ENCODE results near the gene RPS6KA2.

Gene RPS6KA2

GRCh38 chr6:166627033-166627874 lies at the start of gene RPS6KA2:
RPS6KA2 (minus strand) TSS chr6:166627251; CDS start chr6:166627019, 232 bp downstream.
- TF ChIP-seq CTCF (IDR thresholded peaks at IDR 0.05; ENCODE audit: control insufficient read depth, extremely low read depth, insufficient read depth), result no peak
- peak; percentile 97 for DNase-seq (ENCODE audit: low read depth)
- H3K4me3 ChIP-seq (ENCODE audit: low read depth, low read length), result peak within 1 kb of the TSS; percentile 94

GRCh38 chr6:166676270-166676860 lies 49.3 kb upstream of the RPS6KA2 start:
- no peak for TF ChIP-seq CTCF (IDR thresholded peaks at IDR 0.05; ENCODE audit: control insufficient read depth, extremely low read depth, insufficient read depth)
- H3K4me3 ChIP-seq (ENCODE audit: low read depth, low read length), result no peak overlapping the region
- no peak for DNase-seq (ENCODE audit: low read depth)

- DNase-seq (ENCODE audit: low read depth), result peak; percentile 56
- H3K4me3 ChIP-seq (ENCODE audit: low read depth, low read length), result no peak overlapping the region
- TF ChIP-seq CTCF (IDR thresholded peaks at IDR 0.05; ENCODE audit: control insufficient read depth, extremely low read depth, insufficient read depth), result no peak
Measured at GRCh38 chr6:166675736-166676135, 48.7 kb upstream of the RPS6KA2 start.

GRCh38 chr6:166673309-166673708 lies 46.3 kb upstream of the RPS6KA2 start:
- TF ChIP-seq CTCF (IDR thresholded peaks at IDR 0.05; ENCODE audit: control insufficient read depth, extremely low read depth, insufficient read depth), result no peak
- no peak overlapping the region for H3K4me3 ChIP-seq (ENCODE audit: low read depth, low read length)
- no peak for DNase-seq (ENCODE audit: low read depth)

- no peak overlapping the region for H3K4me3 ChIP-seq (ENCODE audit: low read depth, low read length)
- no peak for DNase-seq (ENCODE audit: low read depth)
- no peak for TF ChIP-seq CTCF (IDR thresholded peaks at IDR 0.05; ENCODE audit: control insufficient read depth, extremely low read depth, insufficient read depth)
Measured at GRCh38 chr6:166672624-166673206, 45.7 kb upstream of the RPS6KA2 start.

- no peak for TF ChIP-seq CTCF (IDR thresholded peaks at IDR 0.05; ENCODE audit: control insufficient read depth, extremely low read depth, insufficient read depth)
- no peak for DNase-seq (ENCODE audit: low read depth)
- no peak overlapping the region for H3K4me3 ChIP-seq (ENCODE audit: low read depth, low read length)
Measured at GRCh38 chr6:166672146-166672545, 45.1 kb upstream of the RPS6KA2 start.

All from LNCaP clone FGC (cell line).